LNCAP (cell line): ENCODE measurements around the gene METAP1.

ENCODE experiments used
- CTCF ChIP-seq: fragments of 450-650 bp; IDR thresholded peaks from 2 replicates; pipeline ENCODE4 v1.5.1; 2017; ENCODE audit warnings: mild to moderate bottlenecking

METAP1 gene

GRCh38 chr4:98961770-98962169 lies 33.8 kb upstream of the METAP1 start:
- no peak for TF ChIP-seq CTCF

GRCh38 chr4:98963538-98964433 lies 31.7 kb upstream of the METAP1 start:
- no peak for TF ChIP-seq CTCF

- no peak for TF ChIP-seq CTCF
Measured at GRCh38 chr4:98966926-98967325, 28.6 kb upstream of the METAP1 start.

- no peak for TF ChIP-seq CTCF
Measured at GRCh38 chr4:98967786-98968329, 27.7 kb upstream of the METAP1 start.

- TF ChIP-seq CTCF, result no peak
Measured at GRCh38 chr4:98969878-98970785, 25.4 kb upstream of the METAP1 start.

- no peak for TF ChIP-seq CTCF
Measured at GRCh38 chr4:98976716-98977115, 18.8 kb upstream of the METAP1 start.

- no peak for TF ChIP-seq CTCF
Measured at GRCh38 chr4:98977557-98977956, 18.0 kb upstream of the METAP1 start.
